Measurements from ENCODE around the gene RFTN1.

RFTN1 gene

DNA sequence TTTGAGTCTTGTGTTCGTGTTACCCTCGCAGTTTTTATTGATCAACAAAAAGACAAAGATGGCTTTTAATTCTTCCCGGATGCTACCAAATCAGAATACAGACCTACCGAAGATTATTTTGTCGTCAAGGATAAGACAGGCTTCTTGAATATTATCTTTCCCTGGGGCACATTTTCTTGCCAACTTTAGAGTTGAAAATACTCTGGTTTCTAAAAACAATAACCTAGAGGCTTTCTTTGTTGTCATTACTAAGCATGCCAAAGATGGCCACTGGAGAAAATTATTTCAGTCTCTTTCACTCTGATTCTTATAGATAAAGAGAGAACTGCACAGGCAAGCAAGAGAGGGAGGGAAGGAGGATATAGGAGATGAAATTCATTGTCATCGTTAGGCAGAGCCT, 214.6 kb downstream of the RFTN1 start:
- DNase-seq, result no peak

DNA sequence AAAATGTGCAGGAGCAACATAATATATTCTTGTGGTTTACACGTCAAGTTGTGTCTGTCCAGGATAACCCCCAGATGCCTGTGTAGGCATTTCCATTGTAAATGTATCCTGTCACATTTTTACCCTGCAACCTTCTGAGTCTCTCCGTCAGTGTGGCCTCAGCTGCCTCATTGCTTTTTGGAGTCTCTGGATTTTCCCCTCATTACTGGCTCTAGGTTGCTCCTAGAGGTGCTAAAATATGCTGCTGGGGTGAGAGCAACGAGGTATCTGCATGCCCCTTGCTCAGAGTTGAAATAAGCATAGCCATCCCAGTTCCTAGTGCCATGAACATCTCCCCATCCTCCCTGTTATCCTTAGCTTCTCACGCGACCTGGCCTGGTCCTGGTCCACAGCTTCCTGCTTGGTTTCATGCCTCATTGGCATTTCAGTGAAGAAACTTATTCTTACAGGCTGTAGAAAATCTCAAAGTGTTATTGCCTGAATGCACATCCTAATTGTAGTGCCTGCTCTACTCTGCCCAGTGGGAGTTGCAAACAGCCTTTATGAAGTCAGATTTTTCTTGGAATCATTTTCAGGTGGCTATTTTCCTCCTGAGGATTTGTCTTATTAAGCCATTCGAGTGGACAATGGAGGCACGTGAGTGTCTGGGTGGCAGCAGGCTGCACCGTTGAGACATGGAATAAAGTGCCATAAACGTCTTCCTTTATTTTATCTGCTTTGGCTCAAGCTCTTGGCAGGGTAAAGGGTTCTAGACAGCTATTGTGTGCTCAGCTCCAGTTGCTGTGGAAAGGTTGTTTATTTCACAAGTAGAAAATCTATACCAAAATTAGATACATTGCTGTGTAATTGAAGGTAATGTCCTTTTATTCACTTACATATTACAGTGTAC, 215.3 kb downstream of the RFTN1 start:
- no peak for DNase-seq

DNA sequence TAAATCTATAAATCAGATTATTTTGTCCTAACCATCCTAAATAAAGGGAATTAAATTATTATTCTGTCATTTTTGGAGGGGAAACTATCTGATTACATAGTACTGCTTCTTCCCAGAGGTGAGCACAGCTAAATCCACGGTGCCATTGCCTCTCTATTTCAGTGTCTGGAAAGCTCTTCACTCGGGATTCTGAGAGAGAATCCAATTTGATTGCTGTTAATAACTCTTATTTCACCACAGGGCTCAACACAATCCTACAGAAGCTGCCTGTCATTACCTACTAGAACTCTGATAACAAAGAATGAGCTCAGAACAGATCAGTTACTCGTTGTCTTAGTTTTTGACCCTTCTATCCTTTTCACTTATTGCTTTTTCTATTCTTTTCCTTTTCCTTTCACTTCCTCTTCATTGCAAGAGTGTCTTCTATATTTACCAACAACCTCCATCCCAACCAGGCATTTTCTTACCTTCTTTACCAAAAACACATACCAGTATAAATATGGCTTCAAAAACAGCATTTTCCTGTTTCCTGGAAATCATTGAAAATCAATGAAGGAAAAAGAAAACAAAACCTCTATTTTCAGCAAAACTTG, 218.1 kb downstream of the RFTN1 start:
- no peak for DNase-seq

DNA sequence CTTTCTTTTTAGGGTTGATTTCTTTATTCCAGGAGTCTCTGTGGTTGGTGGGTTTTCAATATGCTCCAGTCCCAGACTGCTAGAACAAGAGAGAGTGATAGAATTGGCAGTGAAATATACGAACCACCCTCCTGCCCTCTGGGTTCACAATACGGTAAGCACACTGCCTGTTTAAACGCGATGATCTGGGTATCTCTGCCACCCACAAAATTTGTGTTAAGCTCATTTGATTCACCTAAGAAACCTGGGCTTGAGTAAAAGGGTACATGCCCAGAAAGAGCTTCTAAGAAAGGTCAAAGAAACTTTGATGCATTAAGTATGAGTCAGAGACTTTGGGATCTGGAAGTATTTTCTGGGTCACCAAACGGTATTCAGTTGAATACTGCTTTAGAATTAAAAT, 218.7 kb downstream of the RFTN1 start:
- no peak for DNase-seq

DNA sequence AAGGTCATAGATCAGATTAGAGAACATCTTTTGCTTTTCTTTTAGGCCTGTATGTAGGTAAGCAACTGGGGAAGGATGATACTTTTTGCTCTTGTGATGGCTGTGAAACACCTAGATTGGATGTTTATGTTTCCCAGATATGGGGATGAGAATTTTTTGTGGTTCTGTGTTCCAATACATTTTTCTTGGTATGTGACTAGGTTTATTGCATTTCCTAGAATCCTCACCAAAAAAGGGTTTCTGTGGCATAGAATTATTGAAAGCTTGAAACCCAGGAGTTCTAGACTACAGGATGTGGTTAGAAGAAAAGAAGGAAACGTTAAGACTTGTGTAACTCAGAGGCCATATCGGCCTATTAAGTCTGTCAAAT, 222.7 kb downstream of the RFTN1 start:
- peak in 1 of 2 donors; percentile 69 for DNase-seq

DNA sequence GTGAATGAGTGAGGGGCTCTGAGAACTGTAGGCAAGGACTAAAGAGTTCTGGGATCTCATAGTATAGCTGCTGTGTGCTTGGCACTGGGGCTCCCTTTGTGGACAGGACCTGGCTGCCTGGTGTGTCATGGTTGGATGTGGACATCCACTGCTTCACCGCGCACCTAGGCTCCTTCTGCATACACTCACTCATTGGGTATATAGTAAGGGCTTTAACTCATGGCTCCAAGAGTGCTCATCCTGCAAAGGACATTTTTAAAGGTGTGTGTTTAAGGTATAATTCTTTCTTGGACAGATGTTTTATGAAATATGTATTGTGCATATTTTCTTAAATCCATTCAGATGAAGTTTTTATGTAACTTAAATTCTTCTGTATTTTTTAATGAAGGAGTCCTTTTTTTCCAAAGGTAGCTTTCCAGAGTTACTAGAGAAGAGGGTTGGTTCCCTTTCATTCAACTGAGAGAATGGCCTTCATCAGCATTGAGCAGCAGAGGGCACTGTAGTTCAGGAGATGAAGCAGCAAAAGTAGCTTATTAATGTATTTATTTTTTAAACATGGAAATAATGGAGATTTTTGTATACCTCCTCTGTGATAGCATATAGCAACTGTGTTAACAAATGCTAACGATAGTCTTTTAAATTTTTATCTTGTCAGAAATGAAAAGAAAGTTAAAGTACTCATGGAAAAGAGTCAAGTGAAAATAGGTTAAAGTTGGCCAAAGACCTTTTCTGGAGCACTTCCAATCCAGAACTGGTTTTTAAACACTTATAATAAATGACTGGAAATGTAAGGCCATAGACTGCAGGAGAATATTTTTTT, 223.3 kb downstream of the RFTN1 start:
- peak; percentile 62 to 75 for DNase-seq

DNA sequence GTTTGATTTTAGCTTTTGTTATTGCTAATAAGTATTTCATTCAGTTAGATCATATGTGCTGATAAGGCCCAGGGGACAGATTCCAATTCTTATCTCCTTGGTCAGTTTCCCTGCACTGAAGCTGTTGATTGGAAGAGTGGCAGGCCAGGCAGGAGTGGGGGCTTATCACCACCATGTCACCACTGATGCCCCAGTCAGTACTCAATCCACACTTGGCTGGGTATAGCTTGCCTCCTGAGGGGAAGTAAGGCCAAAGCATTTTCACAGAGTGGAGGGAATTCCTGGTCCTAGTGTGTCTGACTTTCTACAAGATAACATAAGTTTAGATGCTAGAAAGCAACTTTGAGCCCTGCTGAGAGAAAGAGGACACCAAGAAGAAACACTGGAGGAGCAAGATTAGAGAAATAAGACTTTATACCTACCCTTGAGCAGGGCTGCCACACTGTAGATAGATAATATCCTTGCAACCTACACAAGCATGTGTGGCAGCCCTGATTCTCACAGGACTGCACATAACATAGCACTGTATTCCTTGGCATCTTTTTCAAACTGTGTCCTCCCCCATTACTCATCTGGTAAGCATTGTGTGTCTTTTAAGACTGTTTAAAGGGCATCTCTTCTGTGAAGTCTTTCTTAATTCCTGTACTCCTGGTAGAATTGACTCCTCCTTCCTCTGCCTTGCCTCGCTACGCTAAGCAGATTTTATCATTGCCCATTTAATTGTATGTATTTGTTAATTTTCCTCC, 224.2 kb downstream of the RFTN1 start:
- DNase-seq, result no peak

DNA sequence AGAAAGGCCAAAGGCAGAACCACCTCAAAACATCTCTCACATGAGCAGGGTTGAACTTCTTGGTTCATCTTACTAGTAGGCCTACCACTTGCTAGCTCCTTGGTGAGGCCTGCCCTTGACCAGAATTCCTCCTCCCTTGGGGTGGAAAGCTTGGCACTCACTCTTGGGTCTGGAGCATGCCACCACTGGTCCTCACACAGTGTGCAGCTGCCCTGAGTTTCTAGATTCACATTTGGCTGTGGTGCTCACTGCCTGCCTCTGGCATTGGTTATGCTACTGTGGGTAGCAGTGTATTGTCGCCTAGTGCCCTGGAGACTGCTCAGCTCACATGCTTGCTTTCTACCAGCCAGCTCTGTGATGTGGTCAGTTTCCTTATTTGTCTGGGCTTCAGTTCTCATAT, 224.8 kb downstream of the RFTN1 start:
- no peak for DNase-seq

DNA sequence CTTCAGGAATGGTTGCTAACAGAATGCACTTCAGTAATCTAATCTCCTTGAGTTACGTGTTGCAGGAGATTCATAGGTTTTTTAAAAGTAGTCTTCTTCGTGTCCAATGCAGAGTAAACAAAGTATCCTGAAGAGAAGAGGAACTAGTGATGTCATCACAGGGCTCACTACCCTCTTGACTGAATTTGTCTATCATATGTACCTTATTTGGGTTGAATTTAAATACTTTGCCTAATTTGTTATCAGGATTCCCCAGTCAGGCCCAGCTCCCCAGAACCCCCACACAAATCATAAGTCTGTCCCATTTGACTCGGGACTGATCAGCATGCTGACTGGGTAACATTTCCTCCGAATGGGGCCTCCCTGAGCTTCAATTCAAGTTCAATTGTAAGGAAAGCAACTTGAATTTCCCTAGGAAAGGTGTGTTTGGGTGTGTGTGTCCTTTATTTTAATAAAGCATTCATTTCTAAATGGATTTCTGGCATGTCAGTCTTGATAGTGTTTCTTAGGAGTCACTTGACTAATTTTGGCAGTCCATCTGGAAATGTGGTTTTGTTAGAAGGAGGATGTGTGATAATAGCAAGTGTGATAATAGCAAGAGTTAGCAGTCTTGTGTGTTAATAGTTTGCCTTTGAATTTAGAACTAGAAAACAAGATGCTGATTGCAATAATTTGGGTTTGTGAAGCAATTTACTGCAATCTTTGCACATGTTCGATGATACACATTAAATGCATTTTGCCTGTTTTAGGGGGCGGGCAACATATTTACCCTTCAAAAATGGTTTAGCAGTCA, 226.6 kb downstream of the RFTN1 start:
- peak in 1 of 2 donors; percentile 34 for DNase-seq

DNA sequence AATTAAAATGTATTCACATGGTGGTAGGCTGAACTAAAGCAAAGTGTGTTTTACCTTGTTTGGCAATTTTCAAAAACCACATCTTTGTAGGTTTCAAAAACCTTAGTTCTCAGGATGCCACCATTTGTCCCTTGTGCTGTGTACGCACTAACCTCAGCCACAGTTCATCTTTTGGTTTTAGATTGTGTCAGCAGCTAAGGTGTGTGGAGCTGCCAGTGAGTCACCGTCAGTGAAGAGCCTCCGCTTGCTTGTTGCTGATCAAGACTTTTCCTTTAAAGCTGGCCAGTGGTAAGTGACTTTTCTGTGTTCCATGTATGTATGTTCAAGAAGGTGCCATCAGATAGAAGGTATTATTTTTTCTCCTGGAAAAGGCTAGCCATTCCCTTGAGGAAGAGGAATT, 227.3 kb downstream of the RFTN1 start:
- peak; percentile 77 to 82 for DNase-seq

DNA sequence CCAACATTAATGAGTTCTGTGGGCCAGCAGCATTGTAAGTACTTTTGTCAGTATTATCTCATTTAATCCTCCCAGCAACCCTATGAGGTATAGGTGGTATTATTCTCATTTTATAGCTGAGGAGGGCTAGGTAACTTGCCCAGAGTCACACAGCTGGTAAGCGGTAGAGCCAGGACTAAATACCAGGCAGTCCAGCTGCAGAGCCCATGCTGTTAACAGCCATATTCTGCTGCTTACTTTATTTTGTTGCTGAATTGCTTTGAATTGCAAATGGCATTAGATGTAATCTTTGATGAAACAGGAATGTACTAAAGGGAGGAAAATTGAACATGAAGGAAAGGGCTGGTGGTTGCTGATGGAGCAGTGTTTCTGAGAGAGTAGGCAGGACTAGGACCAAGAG, 228.9 kb downstream of the RFTN1 start:
- DNase-seq, result no peak

DNA sequence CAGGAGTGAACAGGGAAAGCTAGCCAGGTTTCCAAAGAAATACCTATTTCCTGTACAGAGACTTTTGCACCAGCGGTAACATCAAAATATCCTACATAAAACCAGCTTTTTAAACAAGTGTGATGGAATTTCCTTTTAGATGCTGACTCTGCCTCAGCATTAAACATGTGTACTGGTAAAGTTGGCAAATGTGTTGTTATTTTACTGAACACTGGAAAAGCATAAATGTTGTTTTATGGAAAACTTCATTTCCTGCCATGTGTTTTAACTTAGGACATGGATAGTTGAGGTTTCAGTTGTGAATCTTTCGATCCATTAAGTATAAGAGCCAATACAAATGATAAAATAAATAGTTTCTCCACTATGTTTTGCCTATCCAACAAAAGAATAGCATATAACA, 232.8 kb downstream of the RFTN1 start:
- DNase-seq, result no peak

DNA sequence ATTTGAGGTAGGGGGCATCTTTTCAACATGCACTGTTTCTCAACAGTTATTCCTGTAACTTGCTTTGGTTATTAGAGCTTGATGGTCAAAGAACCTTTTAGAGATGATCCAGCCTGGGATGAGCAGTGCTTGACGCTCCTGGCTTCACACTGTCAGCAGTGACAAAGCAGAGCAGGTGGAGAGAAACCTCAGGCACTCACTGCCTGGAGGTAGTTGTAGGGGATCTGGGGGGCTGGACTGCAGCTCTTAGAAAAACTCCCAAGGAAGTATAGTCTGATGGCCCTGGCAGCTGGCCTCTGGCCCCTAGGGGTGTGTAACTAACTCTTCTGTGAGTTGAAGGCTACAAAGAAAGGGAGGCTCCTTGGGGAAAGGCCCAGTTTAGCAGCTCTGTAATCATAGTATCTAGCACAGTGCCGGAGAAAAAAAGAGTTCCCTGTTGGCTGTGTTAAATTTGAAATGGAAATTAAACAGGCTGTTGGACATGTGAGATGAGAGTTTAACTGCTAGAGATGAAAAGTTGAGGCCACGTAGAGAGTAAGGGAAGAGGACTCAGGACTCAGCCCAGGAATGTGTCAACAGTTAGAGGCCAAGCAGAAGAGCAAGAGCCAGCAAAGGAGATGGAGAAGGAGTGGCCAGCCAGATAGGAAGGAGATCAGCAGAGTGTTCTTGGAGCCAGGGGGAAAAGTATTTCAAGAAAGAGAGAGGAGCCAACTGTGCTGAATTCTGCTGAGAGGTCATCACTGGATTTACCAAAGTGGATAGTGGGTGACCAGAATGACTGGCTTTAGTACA, 234.3 kb downstream of the RFTN1 start:
- DNase-seq, result no peak

DNA sequence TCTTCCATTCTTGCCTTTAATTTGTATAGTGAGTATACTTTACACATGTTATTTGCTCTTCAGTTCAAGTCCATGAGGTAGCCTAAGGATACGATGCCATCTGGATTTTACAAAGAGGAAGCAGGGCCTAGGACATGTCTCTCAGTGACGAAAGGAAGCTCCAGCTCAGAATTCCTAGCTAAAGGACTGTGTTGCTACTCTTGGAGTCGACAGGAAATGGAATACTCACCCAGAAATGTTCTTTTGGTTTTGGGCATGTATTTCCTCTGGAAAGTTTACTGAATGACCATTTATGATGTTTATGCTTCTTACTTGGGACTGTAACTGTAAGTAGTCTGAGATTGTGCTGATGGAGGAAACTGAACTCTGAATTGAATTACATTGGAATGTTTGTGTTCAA, 236.0 kb downstream of the RFTN1 start:
- DNase-seq, result no peak

DNA sequence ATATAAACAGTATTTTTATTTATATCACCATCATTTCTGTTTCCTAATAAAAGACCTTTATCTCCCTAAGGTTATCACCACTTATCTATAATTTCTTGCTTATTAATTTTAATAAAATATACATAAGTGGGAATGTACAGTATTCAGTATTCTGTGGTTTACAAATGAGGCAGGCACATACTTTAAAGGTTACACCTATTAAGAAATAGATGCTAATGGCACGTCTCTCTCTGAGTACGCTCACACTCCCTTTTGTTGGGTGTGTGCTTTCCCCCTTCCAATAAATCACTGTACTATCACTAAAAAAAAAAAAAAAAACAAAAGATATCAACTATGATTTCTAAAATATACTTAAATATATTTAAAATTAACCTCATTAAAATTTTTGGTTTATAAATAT, 239.6 kb downstream of the RFTN1 start:
- no peak for DNase-seq

DNA sequence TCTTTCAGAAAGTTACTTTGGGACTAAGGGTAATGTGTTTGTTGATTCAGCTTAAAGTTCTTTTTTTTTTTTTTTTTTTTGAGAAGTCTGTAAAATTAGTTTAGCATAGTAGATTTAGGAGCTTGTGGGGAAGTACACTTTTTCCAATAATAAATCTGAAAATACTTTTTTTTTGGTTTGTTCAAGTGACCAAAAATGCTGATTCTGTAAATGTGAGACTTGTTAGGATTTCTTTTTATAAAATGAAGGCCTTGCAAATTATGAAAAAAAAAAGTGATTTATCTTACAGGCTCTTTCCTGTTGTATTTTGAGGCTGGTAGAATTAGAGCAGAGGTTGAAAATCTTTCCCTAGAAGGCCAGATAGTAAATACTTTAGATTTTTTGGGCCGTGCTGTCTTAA, 240.9 kb downstream of the RFTN1 start:
- DNase-seq, result no peak

DNA sequence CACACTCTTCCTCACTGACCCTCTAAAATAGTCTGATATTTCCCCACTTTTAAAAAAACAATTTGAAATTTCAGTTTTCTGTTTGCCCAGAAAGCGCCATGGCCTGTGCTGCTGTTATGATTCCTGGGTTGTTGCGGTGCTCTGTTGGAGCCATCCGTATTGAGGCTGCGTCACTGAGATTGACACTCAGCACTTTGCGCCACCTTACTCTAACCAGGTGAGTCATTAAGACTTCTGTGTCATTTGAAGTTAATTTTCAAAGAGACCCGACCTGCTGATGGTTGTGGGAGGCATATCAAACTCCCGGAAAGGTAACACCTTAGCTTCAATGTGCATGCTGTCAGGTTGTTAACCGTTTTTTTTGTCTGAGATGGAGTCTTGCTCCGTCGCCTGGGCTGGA, 242.6 kb downstream of the RFTN1 start:
- DNase-seq, result no peak

DNA sequence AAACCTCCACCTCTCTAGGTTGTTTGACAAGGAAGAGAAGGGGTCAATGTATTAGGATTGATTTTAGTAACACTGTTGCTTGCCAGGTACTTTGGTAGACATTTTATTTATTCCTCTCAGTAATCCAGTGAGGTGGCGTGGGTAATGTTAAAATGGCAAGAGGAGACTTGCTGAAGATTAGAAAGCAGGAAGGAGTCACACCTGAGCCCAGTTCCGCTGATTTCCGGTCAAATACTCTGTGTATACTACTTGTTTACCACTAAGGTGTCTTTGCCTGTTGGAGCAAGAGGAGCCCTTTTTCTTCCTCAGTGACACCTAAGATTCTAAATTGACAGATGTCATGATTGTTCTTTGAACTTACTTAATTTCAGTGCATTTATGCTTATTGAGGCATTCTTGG, 246.8 kb downstream of the RFTN1 start:
- DNase-seq, result no peak

All from CD4-positive, alpha-beta T cell treated with Interleukin-4 for 1 hour (primary cell).